ENCODE results near the gene GRIN2A.

The GRIN2A gene

GRCh38 chr16:9949396-9949795, 232.8 kb downstream of the GRIN2A start:
- H3K4me3 ChIP-seq (replicated peaks; ENCODE audit: insufficient read depth, low read length), result no peak overlapping the region
- no peak overlapping the region for H3K27ac ChIP-seq (replicated peaks)
- TF ChIP-seq SPI1 (IDR thresholded peaks at IDR 0.05; ENCODE audit: borderline replicate concordance, low read depth), result no peak
- no peak for TF ChIP-seq CTCF (IDR thresholded peaks at IDR 0.05; ENCODE audit: insufficient read depth, low read length)
- TF ChIP-seq REST (IDR thresholded peaks at IDR 0.05; ENCODE audit: insufficient replicate concordance, low read depth), result no peak
- TF ChIP-seq GABPA (IDR thresholded peaks at IDR 0.05; ENCODE audit: low read depth), result no peak
- TF ChIP-seq POLR2AphosphoS5 (IDR thresholded peaks at IDR 0.05; ENCODE audit: low read depth), result no peak
- no peaks in the 10 kb centered on the region for H3K27me3 ChIP-seq (ENCODE audit: insufficient read depth, poor library complexity, severe bottlenecking)
- no peak for DNase-seq (ENCODE audit: low read depth in 1 of 2, low spot score in 1 of 2)

- DNase-seq (ENCODE audit: low read depth in 1 of 2, low spot score in 1 of 2), result no peak
- Histone ChIP-seq H3K27ac (replicated peaks) (no peak overlapping the region), H3K27me3 (ENCODE audit: insufficient read depth, poor library complexity, severe bottlenecking) (no peaks in the 10 kb centered on the region), H3K4me3 (replicated peaks; ENCODE audit: insufficient read depth, low read length) (no peak overlapping the region)
- no peak for TF ChIP-seq SPI1 (IDR thresholded peaks at IDR 0.05; ENCODE audit: borderline replicate concordance, low read depth)
- no peak for TF ChIP-seq GABPA (IDR thresholded peaks at IDR 0.05; ENCODE audit: low read depth)
- TF ChIP-seq CTCF (IDR thresholded peaks at IDR 0.05; ENCODE audit: insufficient read depth, low read length), result no peak
- no peak for TF ChIP-seq REST (IDR thresholded peaks at IDR 0.05; ENCODE audit: insufficient replicate concordance, low read depth)
- TF ChIP-seq POLR2AphosphoS5 (IDR thresholded peaks at IDR 0.05; ENCODE audit: low read depth), result no peak
Observed at GRCh38 chr16:9948933-9949332, 233.3 kb downstream of the GRIN2A start.

- H3K27me3 ChIP-seq (ENCODE audit: insufficient read depth, poor library complexity, severe bottlenecking), result no peaks in the 10 kb centered on the region
- no peak for TF ChIP-seq POLR2AphosphoS5 (IDR thresholded peaks at IDR 0.05; ENCODE audit: low read depth)
- TF ChIP-seq CTCF (IDR thresholded peaks at IDR 0.05; ENCODE audit: insufficient read depth, low read length), result no peak
- no peak for TF ChIP-seq REST (IDR thresholded peaks at IDR 0.05; ENCODE audit: insufficient replicate concordance, low read depth)
- no peak for TF ChIP-seq SPI1 (IDR thresholded peaks at IDR 0.05; ENCODE audit: borderline replicate concordance, low read depth)
- no peak for TF ChIP-seq GABPA (IDR thresholded peaks at IDR 0.05; ENCODE audit: low read depth)
- no peak overlapping the region for H3K27ac ChIP-seq (replicated peaks)
- no peak for DNase-seq (ENCODE audit: low read depth in 1 of 2, low spot score in 1 of 2)
- H3K4me3 ChIP-seq (replicated peaks; ENCODE audit: insufficient read depth, low read length), result no peak overlapping the region
Observed at GRCh38 chr16:9946022-9946720, 236.1 kb downstream of the GRIN2A start.

Measured in HL-60 (cell line).